Fibroblast of pulmonary artery (primary cell): Measurements from ENCODE around the gene FSD1L.

Experiments
- DNase-seq: peaks from one replicate; pipeline ENCODE4 v3.0.0-alpha.2; 2010; ENCODE audit warnings: low read depth
- H3K4me3 ChIP-seq: replicated peaks from 2 replicates; pipeline ENCODE4 v1.5.1; 2011; ENCODE audit warnings: low read depth, mild to moderate bottlenecking, control low read depth, low read length, moderate library complexity
- TF ChIP-seq, protein P1 (sequence below): IDR thresholded peaks from 2 replicates; pipeline ENCODE4 v1.5.1; 2011; ENCODE audit warnings: mild to moderate bottlenecking, control low read depth, low read length, inconsistent platforms; ENCODE audit errors: missing control alignments

Gene FSD1L

DNA sequence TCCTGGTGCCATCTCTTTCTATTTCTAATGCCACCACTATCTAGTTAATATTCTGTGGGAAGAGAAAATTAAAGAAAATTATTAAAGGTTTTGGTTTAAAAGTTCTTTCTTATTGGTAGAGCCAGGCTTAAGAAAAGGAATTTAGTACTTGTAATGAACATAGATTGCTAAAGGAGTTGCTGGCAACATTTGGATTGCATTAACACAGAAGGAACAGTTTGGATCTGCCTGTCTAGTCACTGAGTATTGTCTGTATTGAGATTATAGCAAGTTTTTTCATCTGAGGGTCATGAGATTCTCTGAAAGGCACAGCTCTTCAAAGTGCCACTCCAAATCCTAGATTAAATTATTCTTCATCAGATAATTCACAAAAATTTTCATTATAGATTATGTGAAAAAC lies 32.0 kb downstream of the FSD1L start:
- no peak for DNase-seq
- no peak overlapping the region for H3K4me3 ChIP-seq
- TF ChIP-seq, protein P1, sequence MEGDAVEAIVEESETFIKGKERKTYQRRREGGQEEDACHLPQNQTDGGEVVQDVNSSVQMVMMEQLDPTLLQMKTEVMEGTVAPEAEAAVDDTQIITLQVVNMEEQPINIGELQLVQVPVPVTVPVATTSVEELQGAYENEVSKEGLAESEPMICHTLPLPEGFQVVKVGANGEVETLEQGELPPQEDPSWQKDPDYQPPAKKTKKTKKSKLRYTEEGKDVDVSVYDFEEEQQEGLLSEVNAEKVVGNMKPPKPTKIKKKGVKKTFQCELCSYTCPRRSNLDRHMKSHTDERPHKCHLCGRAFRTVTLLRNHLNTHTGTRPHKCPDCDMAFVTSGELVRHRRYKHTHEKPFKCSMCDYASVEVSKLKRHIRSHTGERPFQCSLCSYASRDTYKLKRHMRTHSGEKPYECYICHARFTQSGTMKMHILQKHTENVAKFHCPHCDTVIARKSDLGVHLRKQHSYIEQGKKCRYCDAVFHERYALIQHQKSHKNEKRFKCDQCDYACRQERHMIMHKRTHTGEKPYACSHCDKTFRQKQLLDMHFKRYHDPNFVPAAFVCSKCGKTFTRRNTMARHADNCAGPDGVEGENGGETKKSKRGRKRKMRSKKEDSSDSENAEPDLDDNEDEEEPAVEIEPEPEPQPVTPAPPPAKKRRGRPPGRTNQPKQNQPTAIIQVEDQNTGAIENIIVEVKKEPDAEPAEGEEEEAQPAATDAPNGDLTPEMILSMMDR, result no peak

GRCh38 chr9:105483618-105484017 lies 35.8 kb downstream of the FSD1L start:
- TF ChIP-seq, protein P1, result no peak
- no peak for DNase-seq
- H3K4me3 ChIP-seq, result no peak overlapping the region

GRCh38 chr9:105484226-105484625 lies 36.4 kb downstream of the FSD1L start:
- DNase-seq, result no peak
- TF ChIP-seq, protein P1, result no peak
- H3K4me3 ChIP-seq, result no peak overlapping the region

DNA sequence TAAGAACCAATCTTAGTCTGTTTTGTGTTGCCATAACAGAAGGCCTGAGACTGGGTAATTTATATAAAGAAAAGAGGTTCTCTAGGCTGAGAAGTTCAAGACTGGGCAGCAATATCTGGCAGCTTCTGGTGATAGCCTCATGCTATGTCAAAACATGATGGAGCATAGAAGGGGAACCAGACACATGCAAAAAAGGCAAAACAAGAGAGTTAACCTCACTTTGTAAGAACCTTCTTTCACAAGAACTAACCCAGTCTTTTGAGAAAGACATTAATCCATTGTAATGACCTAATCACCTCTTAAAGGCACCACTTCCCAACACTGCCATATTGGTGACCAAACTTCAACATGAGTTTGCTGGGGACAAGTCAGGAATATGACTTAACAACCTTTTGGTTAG lies 37.3 kb downstream of the FSD1L start:
- no peak overlapping the region for H3K4me3 ChIP-seq
- TF ChIP-seq, protein P1, result no peak
- no peak for DNase-seq

DNA sequence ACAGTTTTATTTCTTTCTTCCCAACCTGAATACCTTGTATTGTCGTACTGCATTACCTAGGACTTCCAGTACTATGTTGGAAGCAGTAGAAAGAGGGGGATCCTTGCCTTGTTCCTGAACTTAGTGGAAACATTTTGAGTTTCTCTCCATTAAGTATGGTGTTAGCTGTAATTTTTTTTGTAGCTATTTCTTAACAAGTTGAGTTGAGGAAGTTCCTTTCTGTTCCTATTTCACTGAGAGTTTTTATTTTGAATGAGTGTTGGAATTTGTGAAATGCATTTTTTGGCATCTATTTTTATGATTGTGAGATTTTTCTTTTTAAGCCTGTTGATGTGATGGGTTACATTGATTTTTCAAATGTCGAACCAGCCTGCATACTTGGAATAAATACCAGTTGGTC lies 49.0 kb downstream of the FSD1L start:
- TF ChIP-seq, protein P1, result no peak
- no peak for DNase-seq
- no peak overlapping the region for H3K4me3 ChIP-seq

- H3K4me3 ChIP-seq, result no peak overlapping the region
- DNase-seq, result no peak
- TF ChIP-seq, protein P1, result no peak
Measured at GRCh38 chr9:105497704-105498103, 49.9 kb downstream of the FSD1L start.

- H3K4me3 ChIP-seq, result no peak overlapping the region
- peak; percentile 36 for DNase-seq
- TF ChIP-seq, protein P1, result no peak
Measured at GRCh38 chr9:105500108-105500766, 52.4 kb downstream of the FSD1L start.
